GM21360 (cell line): Measurements from ENCODE around the gene BRIP1.

Experiments used
- ATAC-seq: cut with Tn5 transposase; IDR thresholded peaks from one replicate; pipeline ENCODE4 v1.9.1; 2021; ENCODE audit warnings: mild to moderate bottlenecking, moderate library complexity; ENCODE audit not compliant: unreplicated experiment

The BRIP1 gene

GRCh38 chr17:61768405-61768804 lies 94.9 kb downstream of the BRIP1 start:
- no peak for ATAC-seq

DNA sequence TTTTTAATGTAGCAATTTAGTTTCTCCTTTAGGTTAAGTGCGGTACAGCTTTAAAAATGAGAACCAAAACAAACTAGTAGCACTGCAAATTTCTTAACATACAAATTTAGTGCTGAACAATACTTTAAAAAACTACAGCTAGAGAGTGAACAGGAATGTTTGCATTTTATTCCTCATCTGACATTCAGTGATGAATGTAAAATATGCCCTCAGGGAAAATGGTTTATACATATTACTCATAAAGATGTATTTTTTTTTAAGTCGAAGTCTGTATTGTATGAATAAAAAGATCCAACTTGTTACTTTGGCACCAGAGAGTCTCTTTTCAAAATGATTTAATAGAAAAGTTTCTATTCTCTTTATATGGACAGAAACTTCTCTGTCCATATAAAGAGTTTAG lies 96.8 kb downstream of the BRIP1 start:
- ATAC-seq: no peak

DNA sequence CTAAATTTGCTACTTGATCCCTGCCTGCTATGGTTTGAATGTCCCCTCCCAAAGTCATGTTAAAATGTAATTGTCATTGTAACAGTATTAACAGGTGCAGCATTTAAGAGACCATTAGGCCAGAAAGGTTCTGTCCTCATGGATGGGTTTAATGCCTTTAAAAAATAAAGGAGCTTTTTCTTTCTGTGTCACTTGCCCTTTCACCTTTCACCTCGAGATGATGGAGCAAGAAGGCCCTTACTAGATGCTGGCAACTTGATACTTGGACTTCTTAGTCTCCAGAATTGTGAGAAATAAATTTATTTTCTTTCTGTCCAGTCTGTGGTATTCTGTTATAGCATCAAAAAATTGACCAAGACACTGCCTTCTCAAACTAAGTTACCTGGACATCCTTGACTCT lies 98.5 kb downstream of the BRIP1 start:
- no peak for ATAC-seq

- ATAC-seq: no peak
Observed at GRCh38 chr17:61761827-61762226, 101.5 kb downstream of the BRIP1 start.

DNA sequence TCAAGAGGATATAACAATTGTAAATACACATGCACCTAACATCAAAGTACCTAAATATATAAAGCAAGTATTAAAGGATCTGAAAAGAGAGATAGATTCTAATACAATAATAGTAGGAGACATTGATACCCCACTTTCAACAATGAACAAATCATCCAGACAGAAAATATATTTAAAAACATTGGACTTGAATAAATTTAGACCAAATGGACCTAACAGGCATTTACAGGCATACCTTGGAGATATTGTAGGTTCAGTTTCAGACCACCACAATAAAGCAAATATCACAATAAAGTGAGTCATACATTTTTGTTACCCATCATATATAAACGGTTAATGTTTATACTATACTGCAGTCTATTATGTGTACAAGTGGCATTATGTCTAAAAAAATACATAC lies 104.0 kb downstream of the BRIP1 start:
- ATAC-seq: no peak

DNA sequence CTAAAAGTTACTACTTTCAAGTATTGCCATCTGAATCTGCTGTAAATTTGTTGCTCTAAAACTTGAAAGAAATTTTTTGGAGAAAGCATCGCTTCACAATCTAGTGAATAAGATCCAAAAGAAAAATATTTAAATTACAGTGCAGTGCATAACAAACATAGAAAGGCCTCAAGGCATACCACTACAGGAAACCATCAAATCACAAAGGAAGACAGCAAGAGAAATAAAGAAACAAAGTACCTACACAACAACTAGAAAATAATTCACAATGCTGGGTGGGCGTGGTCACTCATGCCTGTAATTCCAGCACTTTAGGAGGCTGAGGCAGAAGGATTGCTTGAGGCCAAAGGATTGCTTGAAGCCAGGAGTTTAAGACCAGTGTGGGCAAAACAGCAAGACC lies 104.9 kb downstream of the BRIP1 start:
- no peak for ATAC-seq

GRCh38 chr17:61757168-61757567 lies 106.2 kb downstream of the BRIP1 start:
- peak; percentile 72 for ATAC-seq

GRCh38 chr17:61756561-61756960 lies 106.8 kb downstream of the BRIP1 start:
- no peak for ATAC-seq

- no peak for ATAC-seq
Observed at GRCh38 chr17:61755668-61756067, 107.7 kb downstream of the BRIP1 start.

DNA sequence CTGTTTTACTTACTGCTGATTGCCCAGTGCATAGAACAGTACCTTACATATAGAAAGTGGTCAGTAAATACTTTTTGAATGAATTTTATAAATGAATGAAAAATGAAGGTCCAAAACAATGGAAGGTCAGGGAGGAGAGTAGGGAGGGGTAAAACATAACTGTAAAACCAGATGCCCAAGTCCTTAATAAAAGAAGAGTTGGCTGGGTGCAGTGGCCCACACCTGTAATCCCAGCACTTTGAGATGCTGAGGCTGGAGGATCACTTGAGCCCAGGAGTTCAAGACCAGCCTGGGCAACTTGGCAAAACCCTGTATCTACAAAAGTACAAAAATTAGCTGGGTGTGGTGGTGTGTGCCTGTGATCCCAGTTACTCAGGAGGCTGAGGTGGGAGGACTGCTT lies 108.2 kb downstream of the BRIP1 start:
- ATAC-seq: no peak

DNA sequence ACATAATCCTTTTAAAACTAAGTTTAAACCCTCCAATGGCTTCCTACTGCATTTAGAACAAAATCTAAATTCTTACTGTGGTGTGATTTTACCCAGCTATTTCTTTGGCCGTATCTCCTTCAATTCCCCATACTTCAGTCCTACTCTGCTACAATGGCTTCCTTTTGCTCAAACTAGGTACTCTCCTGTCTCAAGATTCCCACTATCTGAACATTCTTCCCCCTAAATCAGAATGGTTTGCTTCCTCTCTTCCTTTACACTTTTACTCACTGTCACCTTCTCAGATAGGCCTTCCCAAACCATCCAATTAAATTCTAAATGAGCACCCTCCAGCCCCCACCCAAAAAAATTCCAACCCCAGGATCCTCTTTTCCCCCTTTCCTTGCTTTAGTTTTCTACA lies 109.2 kb downstream of the BRIP1 start:
- no peak for ATAC-seq

DNA sequence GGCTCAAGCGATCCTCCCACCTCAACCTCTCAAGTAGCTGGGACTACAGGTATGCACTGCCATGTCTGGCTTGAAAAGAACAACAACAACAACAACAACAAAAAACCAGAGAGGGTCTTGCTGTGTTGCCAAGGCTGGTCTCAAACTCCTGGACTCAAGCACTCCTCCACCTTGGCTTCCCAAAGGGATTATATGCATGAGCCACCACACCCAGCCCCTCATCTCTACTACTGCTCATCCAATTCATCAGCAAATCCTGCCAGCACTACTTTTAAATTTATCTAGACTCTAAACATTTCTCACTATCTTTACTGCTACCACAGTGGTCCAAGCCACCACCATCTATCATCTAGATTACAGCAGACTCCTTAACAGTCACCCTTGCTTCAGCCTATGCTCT lies 109.6 kb downstream of the BRIP1 start:
- ATAC-seq: no peak

GRCh38 chr17:61750656-61751055 lies 112.7 kb downstream of the BRIP1 start:
- ATAC-seq: peak; percentile 84

GRCh38 chr17:61749823-61750404 lies 113.4 kb downstream of the BRIP1 start:
- no peak for ATAC-seq

DNA sequence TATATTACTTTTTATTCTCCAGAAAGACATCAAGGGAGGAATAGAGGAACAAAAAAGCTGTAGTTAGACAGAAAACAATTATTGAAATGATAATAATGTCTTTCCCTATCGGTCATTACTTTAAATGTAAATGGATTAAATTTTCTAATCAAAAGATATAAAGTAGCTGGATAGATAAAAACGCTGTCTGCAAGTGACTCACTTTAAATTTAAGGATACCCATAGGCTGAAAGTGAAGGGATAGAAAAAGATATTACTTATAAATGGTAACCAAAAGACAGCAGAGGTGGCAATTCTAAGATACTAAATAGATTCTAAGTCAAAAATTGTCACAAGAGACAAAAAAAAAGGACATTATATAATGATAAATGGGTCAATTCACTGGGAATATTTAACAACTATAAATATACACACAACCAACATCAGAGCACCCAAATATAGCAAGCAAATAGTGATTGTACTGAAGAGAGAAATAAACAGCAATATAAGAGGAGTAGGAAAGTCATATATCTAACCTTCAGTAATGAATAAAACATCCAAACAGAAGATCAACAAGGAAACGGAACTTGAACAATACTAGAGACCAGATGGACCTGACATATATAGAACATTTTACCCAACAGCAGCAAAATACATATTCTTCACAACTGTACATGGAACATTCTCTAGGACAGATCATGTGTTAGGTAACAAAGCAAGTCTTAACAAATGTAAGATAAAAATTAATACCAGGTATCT lies 116.9 kb downstream of the BRIP1 start:
- ATAC-seq: no peak

GRCh38 chr17:61744804-61745203 lies 118.5 kb downstream of the BRIP1 start:
- no peak for ATAC-seq

DNA sequence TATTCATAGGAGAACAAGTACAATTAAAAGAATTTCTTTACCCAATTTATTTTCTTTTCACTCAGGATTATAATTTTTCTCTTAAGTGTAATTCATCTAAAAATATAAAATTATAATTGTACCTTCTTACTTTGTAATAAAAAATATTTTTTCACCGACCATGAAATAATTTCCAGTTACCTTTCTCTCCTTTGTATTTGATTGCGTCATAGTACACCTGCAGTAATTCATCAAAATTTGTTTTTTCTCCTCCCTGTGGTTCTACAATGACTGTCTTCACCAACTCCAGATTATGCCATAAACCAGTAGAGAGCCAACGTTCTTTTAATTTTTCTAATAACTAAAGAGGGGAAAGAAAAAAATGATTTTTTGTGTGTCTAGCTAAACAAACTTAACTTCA lies 119.1 kb downstream of the BRIP1 start:
- no peak for ATAC-seq

DNA sequence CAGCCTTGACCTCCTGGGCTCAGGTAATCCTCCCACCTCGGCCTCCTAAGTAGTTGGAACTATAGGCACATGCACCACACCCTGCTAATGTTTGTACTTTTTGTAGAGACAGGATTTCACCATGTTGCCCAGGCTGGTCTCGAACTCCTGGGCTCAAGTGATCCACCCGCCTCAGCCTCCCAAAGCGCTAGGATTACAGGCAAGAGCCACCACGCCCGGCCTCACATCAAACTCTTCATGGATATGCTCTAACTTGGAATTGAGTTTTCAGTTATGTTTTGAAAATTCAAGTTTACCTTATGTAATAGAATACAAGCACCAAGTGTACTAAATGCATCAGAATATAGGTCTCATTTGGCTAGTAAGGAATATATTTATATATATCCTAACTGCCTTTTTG lies 119.6 kb downstream of the BRIP1 start:
- ATAC-seq: no peak

- ATAC-seq: no peak
Observed at GRCh38 chr17:61739002-61739401, 124.3 kb downstream of the BRIP1 start.

GRCh38 chr17:61738249-61738648 lies 125.1 kb downstream of the BRIP1 start:
- ATAC-seq: no peak

DNA sequence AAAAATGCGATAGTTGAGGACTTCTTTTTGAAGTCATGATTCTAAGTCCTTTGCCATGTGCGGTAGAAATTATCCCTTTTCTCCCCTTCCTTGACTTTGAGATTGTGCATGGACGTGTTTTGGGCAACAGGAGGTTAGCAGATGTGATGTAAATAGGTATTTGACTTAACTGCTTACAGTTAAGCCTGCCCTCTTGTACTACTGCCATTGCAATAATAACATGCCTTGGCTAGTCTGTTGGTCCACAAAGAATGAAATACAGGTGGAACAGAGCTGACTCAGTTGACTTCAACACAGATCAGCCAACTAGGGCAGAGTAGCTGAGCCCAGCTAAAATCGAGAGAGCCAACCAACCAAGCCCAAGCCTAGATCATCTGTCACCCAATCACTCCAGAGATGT lies 125.5 kb downstream of the BRIP1 start:
- no peak for ATAC-seq

DNA sequence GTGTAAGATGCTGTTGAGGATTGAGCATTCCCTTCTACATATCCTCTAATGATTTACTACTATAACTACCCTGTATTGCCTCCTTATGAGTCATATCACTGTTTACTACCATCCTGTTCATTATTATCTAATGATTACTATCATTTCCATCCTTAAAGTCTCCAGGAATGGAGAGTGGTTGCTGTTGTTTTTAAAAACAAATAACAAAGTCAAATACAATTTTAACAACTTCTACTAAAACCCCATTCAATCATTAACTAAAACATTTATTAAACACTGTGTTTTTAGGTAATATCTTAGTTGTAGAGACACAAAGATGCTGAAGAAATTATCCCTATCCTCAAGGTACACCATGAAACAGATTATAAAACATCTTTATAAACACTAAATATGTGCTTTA lies 126.9 kb downstream of the BRIP1 start:
- ATAC-seq: no peak

DNA sequence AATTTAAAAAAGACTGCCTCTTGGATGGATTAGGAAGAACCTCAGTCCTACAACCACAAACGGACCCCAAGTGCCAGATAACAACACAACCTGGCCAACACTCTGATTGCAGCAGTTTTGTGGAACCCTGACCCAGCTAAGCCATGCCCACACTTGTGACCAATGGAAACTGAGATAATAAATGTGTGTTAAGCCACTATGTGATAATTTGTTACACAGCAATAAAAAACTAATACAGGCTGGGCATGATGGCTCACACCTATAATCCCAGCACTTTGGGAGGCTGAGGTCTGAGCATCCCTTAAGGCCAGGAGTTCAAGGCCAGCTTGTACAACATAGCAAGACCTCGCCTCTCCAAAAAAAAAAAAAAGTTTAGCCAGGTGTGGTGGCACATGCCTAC lies 127.5 kb downstream of the BRIP1 start:
- ATAC-seq: no peak
